Stimulated activated naive CD8-positive, alpha-beta T cell treated with anti-CD3 and anti-CD28 coated beads, Interleukin-15, Interleukin-2, amounts not matched to agents 100 U/mL and 50 U/mL, for 24 hours (primary cell): ENCODE measurements around the gene MEIOSIN.
A peak's percentile ranks its signal among the peaks of the same experiment; 100 is the strongest.
"Not testable (repeated sequence)": the region's sequence is repeated elsewhere in the genome, so short reads cannot be mapped to it uniquely, and the experiment has no call there.

ENCODE experiments used
- ATAC-seq: fragments of 150-1000 bp; cut with Tn5 transposase; one replicate; pipeline ENCODE4 v1.10.0; 2021
- DNase-seq: peaks from one replicate; pipeline ENCODE4 v3.0.0; 2021

MEIOSIN gene

GRCh38 chr19:45733160-45733810 is at the start of gene MEIOSIN:
TSS of gene MEIOSIN (plus strand) at chr19:45733439. CDS start at chr19:45735377, 1,938 bp downstream.
- ATAC-seq (no peak), DNase-seq (no peak)

DNA sequence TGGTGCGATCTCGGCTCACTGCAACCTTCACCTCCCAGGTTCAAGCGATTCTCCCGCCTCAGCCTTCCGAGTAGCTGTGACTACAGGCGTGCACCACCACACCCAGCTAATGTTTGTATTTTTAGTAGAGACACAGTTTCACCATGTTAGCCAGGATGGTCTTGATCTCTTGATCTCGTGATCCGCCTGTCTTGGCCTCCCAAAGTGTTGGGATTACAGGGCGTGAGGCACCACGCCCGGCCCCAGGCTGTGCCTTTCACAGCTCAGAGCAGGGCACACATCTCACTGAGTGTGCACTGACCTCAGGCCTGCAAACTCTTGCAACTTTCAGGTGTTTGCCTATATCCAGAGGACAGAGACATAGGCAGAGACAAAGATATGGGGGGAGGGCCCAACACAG is 48.2 kb upstream of the MEIOSIN start:
- not testable (repeated sequence) for DNase-seq, ATAC-seq

DNA sequence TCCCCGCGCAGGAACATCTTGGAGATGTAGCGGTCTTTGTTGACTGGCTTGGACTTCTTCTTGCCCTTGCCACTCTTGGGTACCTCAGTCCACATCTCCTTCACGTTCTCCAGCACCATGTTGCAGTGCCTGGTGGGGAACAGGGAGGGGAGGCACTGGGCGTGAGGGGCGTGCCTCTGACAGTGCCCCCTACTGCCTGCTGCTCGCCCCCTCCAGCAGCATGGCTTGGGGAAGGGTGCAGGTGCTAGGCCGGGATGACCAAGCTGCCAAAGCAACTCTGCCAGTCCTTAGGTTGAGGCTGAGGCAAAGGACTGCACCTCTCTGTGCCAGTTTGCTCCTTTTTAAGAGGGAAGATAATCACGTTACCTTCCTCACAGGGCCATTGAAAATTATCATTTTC is 45.6 kb upstream of the MEIOSIN start:
- DNase-seq (no peak), ATAC-seq (no peak)

DNA sequence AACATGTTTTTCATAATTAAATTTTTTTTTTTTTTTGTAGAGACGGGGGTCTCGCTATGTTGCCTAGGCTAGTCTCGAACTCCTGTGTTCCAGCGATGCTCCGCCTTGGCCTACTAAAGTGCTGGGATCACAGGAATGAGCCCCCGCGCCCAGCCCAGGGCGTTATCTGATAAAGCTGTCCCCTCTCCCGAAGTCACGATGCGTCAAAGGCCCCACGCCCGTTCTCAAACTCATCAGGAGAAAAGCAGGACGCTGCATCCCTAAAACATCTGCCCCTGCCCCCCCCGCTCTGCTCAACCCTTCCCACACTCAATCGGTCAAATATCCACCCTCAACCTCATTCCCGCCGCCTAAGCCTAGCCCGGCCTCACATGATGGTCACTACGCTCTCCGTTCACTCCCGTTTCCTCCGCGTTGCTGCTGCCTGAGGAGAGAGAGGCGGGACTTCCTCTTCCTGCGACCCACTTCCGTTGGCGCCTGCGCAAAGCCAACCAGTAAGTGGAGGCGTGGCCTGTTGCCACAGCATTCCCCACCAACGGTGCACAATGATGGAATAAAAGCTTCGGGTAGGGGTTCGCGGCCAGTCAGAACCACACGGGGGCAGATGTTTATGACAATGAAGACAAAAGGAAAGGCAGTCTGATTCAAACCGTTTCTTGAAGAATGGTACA is 41.6 kb upstream of the MEIOSIN start, which contains the start of gene SNRPD2:
TSS of gene SNRPD2 (minus strand) at position 438 of the 671 bp plus-strand sequence. CDS start at position 373, 65 bp downstream.
- DNase-seq (peak; percentile 96), ATAC-seq (peak; percentile 37)

DNA sequence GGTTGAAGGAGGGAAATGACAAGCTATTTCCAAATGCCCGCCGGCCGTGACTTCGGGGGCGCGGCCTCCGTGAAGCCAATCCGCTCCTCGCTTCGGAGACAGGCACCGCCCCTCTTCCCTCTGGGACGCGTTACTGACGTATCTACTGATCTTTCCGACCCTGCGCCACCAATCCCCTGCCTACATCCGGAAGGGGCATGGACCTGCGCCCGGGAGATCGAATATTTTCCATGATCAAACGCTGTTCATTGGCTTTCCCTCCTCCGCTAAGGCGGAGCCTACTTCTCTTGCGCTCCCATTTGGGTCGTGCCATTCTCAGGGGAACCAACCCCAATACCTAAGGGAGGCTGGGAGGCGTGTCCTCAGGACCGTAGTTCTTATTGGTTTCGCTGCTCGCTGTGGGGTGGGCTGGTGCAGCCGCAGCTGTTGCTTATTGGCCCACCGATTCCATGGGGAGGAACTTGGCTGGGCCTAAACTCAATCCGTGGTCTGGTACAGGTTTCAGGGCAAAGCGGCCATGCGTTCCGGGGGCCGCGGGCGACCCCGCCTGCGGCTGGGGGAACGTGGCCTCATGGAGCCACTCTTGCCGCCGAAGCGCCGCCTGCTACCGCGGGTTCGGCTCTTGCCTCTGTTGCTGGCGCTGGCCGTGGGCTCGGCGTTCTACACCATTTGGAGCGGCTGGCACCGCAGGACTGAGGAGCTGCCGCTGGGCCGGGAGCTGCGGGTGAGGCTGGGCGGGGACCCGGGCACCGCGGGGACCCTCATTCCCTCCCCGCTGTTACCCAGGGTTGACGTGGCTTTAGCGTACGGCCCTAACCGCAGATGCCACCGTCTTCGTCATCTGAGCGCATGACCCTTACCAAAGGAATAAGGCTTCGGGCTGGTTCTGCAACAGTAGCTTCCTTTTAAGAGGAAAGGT is 40.8 kb upstream of the MEIOSIN start, which contains the start of gene QPCTL:
TSS of gene QPCTL (plus strand) at position 480 of the 919 bp plus-strand sequence. CDS start at position 518, 38 bp downstream.
- peak; percentile 97 for ATAC-seq
- peak; percentile 96 for DNase-seq

- ATAC-seq (no peak), DNase-seq (peak; percentile 91)
Observed at GRCh38 chr19:45693106-45693788, 40.0 kb upstream of the MEIOSIN start.

DNA sequence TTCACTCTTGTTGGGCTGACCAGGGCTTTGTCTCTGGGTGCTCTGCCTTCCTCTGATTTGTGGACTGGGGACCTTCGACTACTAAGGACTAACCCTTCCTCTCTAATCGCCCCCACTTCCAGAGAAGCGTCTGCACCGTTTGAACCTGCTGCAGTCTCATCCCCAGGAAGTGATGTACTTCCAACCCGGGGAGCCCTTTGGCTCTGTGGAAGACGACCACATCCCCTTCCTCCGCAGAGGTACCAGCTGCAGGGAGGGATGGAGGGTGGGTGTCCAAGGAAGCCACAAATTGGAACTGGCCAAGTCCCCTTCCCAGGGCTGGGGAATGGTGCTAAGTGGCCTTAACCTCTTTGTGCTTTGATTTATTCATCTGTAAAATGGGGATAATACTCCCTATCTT is 31.6 kb upstream of the MEIOSIN start:
- ATAC-seq = no peak

DNA sequence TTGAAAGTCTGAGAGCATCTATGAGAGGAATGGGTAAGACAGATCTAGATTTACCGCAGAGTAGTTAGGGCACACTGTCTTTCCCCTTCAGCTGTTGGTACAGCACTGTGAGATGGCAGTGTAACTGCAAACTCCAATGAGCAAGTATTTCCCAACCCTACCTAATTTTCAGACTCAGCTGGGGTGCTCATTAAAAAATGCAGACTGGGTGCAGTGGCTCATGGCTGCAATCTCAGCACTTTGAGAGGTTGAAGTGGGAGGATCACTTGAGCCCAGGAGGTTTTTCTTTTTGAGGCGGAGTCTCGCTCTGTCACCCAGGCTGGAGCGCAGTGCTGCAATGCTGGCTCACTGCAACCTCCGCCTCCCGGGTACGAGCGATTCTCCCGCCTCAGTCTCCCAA is 28.1 kb upstream of the MEIOSIN start:
- no peak for ATAC-seq
- no peak for DNase-seq

More for the DNA sequence above, 31.6 kb upstream of the MEIOSIN start:
- DNase-seq = no peak

- ATAC-seq = no peak
- DNase-seq = no peak
Observed at GRCh38 chr19:45705710-45706415, 27.4 kb upstream of the MEIOSIN start.

GRCh38 chr19:45710356-45711130 is 22.7 kb upstream of the MEIOSIN start:
- no peak for ATAC-seq
- no peak for DNase-seq

DNA sequence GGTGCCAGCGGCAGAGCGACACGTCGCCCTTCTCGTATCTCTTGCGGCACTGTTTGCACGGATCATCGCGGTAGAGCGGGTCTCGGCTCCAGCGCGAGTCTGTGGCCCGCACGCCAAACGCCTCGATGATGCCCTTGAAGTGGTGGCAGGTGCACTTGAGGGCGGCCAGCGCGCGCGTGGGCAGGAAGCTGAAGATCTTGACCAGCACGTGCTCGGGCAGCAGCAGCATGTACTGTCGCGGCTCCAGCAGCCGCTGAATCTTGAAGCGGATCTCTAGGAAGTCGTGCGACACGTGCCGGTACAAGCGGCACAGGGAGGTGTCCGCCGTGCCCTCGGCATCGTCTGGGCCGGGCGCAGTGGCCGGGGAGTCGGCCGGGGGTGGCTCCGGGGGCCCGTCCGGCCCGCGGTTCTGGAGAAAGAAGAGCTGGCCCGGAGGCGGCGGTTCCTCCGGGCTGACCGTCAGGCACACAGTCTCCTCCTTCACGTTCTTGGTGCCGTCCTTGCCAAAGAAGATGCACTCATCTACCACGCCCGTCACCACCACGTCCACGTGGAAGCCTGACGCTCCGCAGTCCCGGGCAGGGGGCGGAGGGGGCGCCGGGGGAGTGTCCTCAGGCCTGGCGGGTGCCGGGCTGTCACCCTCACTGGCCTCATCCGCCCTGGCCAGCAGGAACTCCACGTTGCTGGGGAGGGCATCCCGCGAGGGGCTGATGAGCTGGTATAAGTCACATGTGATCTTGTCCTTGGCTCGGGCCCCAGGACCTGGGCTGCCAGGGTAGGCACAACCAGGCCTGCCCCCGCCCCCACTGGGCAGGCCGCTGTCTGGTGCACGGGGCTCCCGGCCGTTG is 21.2 kb upstream of the MEIOSIN start:
- ATAC-seq (no peak), DNase-seq (no peak)

DNA sequence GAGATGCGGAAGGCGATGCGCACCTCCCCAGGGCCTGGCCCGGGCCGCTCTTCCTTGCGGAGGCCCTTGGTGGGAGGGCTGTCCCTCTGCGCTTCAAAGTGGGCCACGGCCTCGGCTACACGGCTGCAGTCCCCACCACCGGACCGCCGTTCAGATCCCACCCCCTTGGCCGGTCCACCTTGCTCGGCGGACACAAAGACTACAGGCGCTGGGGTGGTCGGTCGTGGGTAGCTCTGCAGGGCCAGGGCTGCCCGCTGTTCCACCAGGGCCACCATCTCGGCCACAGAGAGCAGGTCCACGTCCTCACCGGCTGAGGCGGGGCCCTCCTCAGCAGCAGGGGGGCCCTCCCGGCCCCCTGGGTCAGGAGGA is 20.6 kb upstream of the MEIOSIN start:
- DNase-seq = no peak
- no peak for ATAC-seq

DNA sequence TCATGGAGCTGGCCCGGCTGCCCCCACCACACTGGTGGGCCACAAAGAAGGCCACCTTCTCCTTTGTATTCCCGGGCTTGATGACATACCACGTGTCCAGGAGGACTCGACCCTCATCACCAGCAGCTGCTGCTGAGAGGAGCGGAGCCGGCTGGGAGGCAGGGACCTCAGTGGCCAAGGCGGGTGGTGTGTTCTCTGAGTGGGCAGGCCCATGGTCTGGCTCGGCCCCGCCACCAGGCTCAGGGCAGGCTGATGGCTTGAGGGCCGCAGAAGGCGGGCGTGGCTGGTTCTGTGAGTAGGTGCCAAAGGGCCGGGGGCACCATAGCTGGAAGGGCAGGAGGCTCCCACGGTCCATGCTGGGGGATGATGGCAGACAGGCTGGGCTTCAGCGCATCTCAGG is 20.1 kb upstream of the MEIOSIN start:
- DNase-seq = no peak
- no peak for ATAC-seq

GRCh38 chr19:45715139-45715538 is 18.1 kb upstream of the MEIOSIN start:
- DNase-seq (no peak), ATAC-seq (no peak)

- ATAC-seq (no peak), DNase-seq (peak; percentile 27)
Observed at GRCh38 chr19:45716359-45717130, 16.7 kb upstream of the MEIOSIN start.

- peak; percentile 98 for ATAC-seq
Observed at GRCh38 chr19:45717131-45717982, 15.9 kb upstream of the MEIOSIN start.

DNA sequence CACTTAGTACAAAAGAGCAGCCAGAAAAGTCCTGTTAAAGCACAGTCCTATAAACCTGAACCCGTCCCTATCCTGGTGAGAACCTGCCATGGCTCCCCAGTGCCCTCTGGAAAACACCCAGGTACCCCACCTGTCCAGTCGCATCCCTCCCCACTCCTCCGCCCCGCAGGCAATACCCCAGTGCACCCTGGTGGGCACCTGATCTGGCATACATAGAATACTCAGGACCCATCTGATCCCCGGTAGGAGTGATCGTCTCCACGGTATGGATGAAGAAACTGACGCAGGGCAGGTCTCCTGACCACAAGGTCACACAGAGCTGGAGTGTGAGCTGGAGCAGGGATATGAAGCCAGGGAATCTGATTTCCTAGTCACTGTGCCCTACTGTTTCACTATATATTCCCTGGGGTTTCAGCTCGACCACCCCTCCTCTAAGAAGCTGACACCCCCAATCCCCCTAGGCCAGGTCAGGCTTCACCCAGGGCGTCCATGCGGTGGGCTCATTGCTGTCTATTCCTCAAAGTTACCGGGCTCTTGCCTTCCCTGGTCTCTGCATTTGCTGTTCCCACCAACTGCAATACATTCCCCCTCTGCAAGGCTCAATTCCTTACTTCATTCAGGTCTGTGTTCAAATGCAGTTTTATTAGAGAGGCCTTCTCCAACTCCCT is 15.1 kb upstream of the MEIOSIN start:
- no peak for DNase-seq
- no peak for ATAC-seq

More at GRCh38 chr19:45717131-45717982, 15.9 kb upstream of the MEIOSIN start:
- peak; percentile 97 for DNase-seq
